HepG2 (cell line): Measurements from ENCODE around the gene FBLN5. TPM values are rescaled to one million over a fixed set of nuclear protein-coding genes. Genes with fewer than 3 reads are reported as not detected.
A peak's percentile ranks its signal among the peaks of the same experiment; 100 is the strongest.

ENCODE experiments used
- ATAC-seq: fragments of 200-7000 bp; cut with Tn5 transposase; 3 replicates; pipeline ENCODE4 v1.9.1; 2020; ENCODE audit warnings: mild to moderate bottlenecking, moderate library complexity
- BruUV-seq: library from RNA; stranded (reverse); fragments of 400-500 nt; replicated peaks from 2 replicates; lab custom pipeline; 2021; lab: Mats Ljungman, UMichigan
- CTCF ChIA-PET: fragments of 300-600 bp; formaldehyde crosslinking; extraction: SDS; loops from one replicate; lab custom pipeline; 2021; ENCODE audit warnings: low total read pairs, inconsistent platforms, low intra/inter-chr PET ratio; lab: Yijun Ruan, JAX
- POLR2A ChIA-PET: fragments of 350-600 bp; sonication (Branson Sonifier 250); formaldehyde crosslinking; loops from one replicate; lab custom pipeline; 2020; ENCODE audit warnings: antibody characterized with exemption, inconsistent platforms; lab: Yijun Ruan, JAX
- DNase-seq: peaks from one replicate; pipeline ENCODE4 v3.0.0-alpha.2; 2015; ENCODE audit warnings: low spot score
- FAIRE-seq: peaks from 3 replicates; lab custom pipeline; 2011; peaks lifted over from hg19 to GRCh38; lab: Jason Lieb, UNC
- H2AFZ ChIP-seq: one replicate; pipeline ENCODE4 v1.6.1; 2011; ENCODE audit warnings: low read length, inconsistent platforms
- H3K27ac ChIP-seq: fragments of 300-600 bp; 3 replicates; pipeline ENCODE4 v1.8.0; 2011; ENCODE audit warnings: mixed run types, mild to moderate bottlenecking, mixed read lengths, low read length, inconsistent platforms; ENCODE audit not compliant: insufficient read depth; ENCODE audit errors: extremely low read length
- H3K27me3 ChIP-seq, 2 experiments: fragments of 200-600 bp in 1 of 2; 2 replicates in 1 of 2; 3 replicates in 1 of 2; pipeline versions ENCODE4 v1.6.0 to v1.8.0; 2011; ENCODE audit warnings: low read length in 2 of 2, mild to moderate bottlenecking in 2 of 2, moderate library complexity in 2 of 2, inconsistent platforms in 1 of 2; ENCODE audit not compliant: insufficient read depth in 2 of 2, control insufficient read depth in 1 of 2
- H3K36me3 ChIP-seq, 2 experiments: fragments of 200-600 bp in 1 of 2; replicated peaks in 1 of 2; 2 replicates in 1 of 2; 3 replicates in 1 of 2; pipeline versions ENCODE4 v1.5.1 to v1.8.0; 2011; ENCODE audit warnings: low read length in 2 of 2, inconsistent platforms in 1 of 2; ENCODE audit not compliant: insufficient read depth in 2 of 2, control insufficient read depth in 1 of 2
- H3K4me1 ChIP-seq: 2 replicates; pipeline ENCODE4 v1.5.1; 2012; ENCODE audit warnings: low read length, inconsistent platforms; ENCODE audit not compliant: insufficient read depth
- H3K4me2 ChIP-seq: 2 replicates; pipeline ENCODE4 v1.6.0; 2011; ENCODE audit warnings: low read depth, low read length, inconsistent platforms
- H3K4me3 ChIP-seq, 3 experiments: fragments of 200-600 bp in 1 of 3; sonication (generic), shearing (Covaris generic) in 1 of 3; replicated peaks in 1 of 3; 2 replicates each; pipeline ENCODE4 v1.5.1; 2011 to 2016; ENCODE audit warnings: low read length in 3 of 3, inconsistent platforms in 2 of 3, low read depth in 2 of 3, mild to moderate bottlenecking in 2 of 3, control low read depth in 1 of 3, mixed read lengths in 1 of 3; ENCODE audit not compliant: insufficient read depth in 1 of 3
- H3K79me2 ChIP-seq: one replicate; pipeline ENCODE4 v1.6.1; 2011; ENCODE audit warnings: low read length, inconsistent platforms; ENCODE audit not compliant: insufficient read depth
- H3K9ac ChIP-seq: 2 replicates; pipeline ENCODE4 v1.6.0; 2011; ENCODE audit warnings: mild to moderate bottlenecking, low read depth, low read length, inconsistent platforms; ENCODE audit not compliant: insufficient read depth
- H3K9me3 ChIP-seq: 2 replicates; pipeline ENCODE4 v1.5.1; 2012; ENCODE audit warnings: mild to moderate bottlenecking, low read length
- H4K20me1 ChIP-seq: 2 replicates; pipeline ENCODE4 v1.6.0; 2011; ENCODE audit warnings: inconsistent platforms, mild to moderate bottlenecking, low read length, moderate library complexity; ENCODE audit not compliant: insufficient read depth
- HHEX ChIP-seq: IDR thresholded peaks from 2 replicates; pipeline ENCODE4 v1.6.1; 2016; ENCODE audit warnings: control low read depth
- HNF1A ChIP-seq, 2 experiments: sonication (generic) in 1 of 2; formaldehyde crosslinking in 1 of 2; IDR thresholded peaks; 2 replicates each; pipeline versions ENCODE4 v1.4.0 to v1.6.1; 2016 to 2020; ENCODE audit warnings: borderline replicate concordance in 1 of 2, low read depth in 1 of 2, mild to moderate bottlenecking in 1 of 2, missing genetic modification reagents in 1 of 2
- HNF1B ChIP-seq: sonication (generic); formaldehyde crosslinking; IDR thresholded peaks from 2 replicates; pipeline ENCODE4 v1.5.1; 2020; ENCODE audit warnings: mild to moderate bottlenecking, moderate library complexity, missing genetic modification reagents
- PAXIP1 ChIP-seq: sonication (generic); formaldehyde crosslinking; conservative IDR thresholded peaks from 2 replicates; pipeline ENCODE4 v1.4.0; 2020; ENCODE audit warnings: mild to moderate bottlenecking, missing genetic modification reagents, moderate library complexity
- TEAD3 ChIP-seq: optimal IDR thresholded peaks from 2 replicates; pipeline ENCODE3; 2016; ENCODE audit warnings: borderline replicate concordance
- ZMYM3 ChIP-seq: sonication (generic); formaldehyde crosslinking; IDR thresholded peaks from 2 replicates; pipeline ENCODE4 v1.5.1; 2020; ENCODE audit warnings: mild to moderate bottlenecking, missing genetic modification reagents
- WGBS: methylation state at CpG from one replicate; pipeline ENCODE4 v1.1.6; 2017; ENCODE audit warnings: low lambda C conversion rate; 5-methylcytosine and 5-hydroxymethylcytosine counted together
- in situ Hi-C: cut with HindIII; loops from 2 replicates; pipeline ENCODE4 v1.10.0; 2017; ENCODE audit warnings: low pct_unique_long_range_greater_than_20kb; ENCODE audit not compliant: extremely low pct_ligation_motif_present
- intact Hi-C: fragments of 100-400 bp; cut with micrococcal nuclease; formaldehyde crosslinking; loops from one replicate; pipeline ENCODE4 v1.10.0; 2022; ENCODE audit not compliant: unreplicated experiment
- polyA plus RNA-seq, 8 experiments: library from polyadenylated mRNA; depleted of rRNA in 3 of 8; stranded (reverse) in 7 of 8; unstranded in 1 of 8; fragments of >200 nt; fragmentation: Illumina TruSeq in 4 of 8; extraction: Trizol in 4 of 8; gene quantifications; 2 replicates each; pipeline versions ENCODE4 v1.2.1 to v1.2.3, GENCODE V29; 2011 to 2016; ENCODE audit warnings: low read depth in 4 of 8, missing spikeins in 1 of 8, mixed read lengths in 1 of 8; ENCODE audit not compliant: insufficient read depth in 1 of 8
- total RNA-seq, 5 experiments: library from RNA; depleted of rRNA; stranded (reverse); fragments of >200 nt; fragmentation: Illumina TruSeq; extraction: Trizol; gene quantifications; 2 replicates each; pipeline ENCODE4 v1.2.3, GENCODE V29; 2016; ENCODE audit warnings: low read depth in 1 of 5

The FBLN5 gene
- total and polyA plus RNA-seq, 2 of the 13 experiments (the other 11 are each of a cell fraction or from before 2014, with no cell fraction given), result 0.38 to 0.77 TPM

GRCh38 chr14:91935586-91935985 is 11.9 kb downstream of the FBLN5 start:
- Histone ChIP-seq H3K9ac (no peak overlapping the region), H2AFZ (no peak overlapping the region), H3K4me1 (peaks cover 19% of the 10 kb centered on the region), H3K27ac (no peak overlapping the region)
- BruUV-seq, result no TSS peak
- intact Hi-C loops (no loop called here), in situ Hi-C loops (no loop called here)
- WGBS, result 14% methylated on average over 6 of the region's 6 CpGs
- CTCF ChIA-PET, result no interaction called here
- ATAC-seq, result peak; percentile 89
- POLR2A ChIA-PET, result no interaction called here
- TF ChIP-seq TEAD3 (CRISPR knock-in tag) (peak; percentile 40), HHEX (CRISPR knock-in tag) (no peak), HNF1B (CRISPR knock-in tag) (peak; percentile 32; the same call in 1 of the 2 replicates), ZMYM3 (CRISPR knock-in tag) (0 out of 2 replicates have a peak, but pooled peaks have one; percentile 16), HNF1A (IDR thresholded peaks at IDR 0.05; ENCODE audit: low read depth) (peak; percentile 67; the same call in 1 of the 2 replicates), HNF1A (CRISPR knock-in tag; IDR thresholded peaks at IDR 0.05; ENCODE audit: borderline replicate concordance) (0 out of 2 replicates have a peak, but pooled peaks have one; percentile 41), PAXIP1 (0 out of 2 replicates have a peak, but pooled peaks have one; percentile 18)
- TF ChIP-seq, all 625 proteins: peak for 5
- no peaks in the 10 kb centered on the region for H3K79me2 ChIP-seq
- no peaks in the 10 kb centered on the region for H4K20me1 ChIP-seq
- no peaks in the 10 kb centered on the region for H3K27me3 ChIP-seq
- 0 out of 6 replicates have a peak overlapping the region, but pooled peaks of 1 of the 3 experiments have one; percentile 6 for H3K4me3 ChIP-seq
- peak overlapping the region; percentile 36 for H3K4me2 ChIP-seq
- no peaks in the 10 kb centered on the region for H3K9me3 ChIP-seq
- no peaks in the 10 kb centered on the region for H3K36me3 ChIP-seq
- DNase-seq (no peak), FAIRE-seq (peak; percentile 60)
